ENCODE results near the gene ANKRD34C.

Gene ANKRD34C

GRCh38 chr15:79310985-79311900 is 28.7 kb downstream of the ANKRD34C start, which contains the start of gene TMED3 (continued):
- no peak for TF ChIP-seq KLF1 (tag by site-specific recombination; IDR thresholded peaks at IDR 0.05)
- 0 out of 2 replicates have a peak, but pooled peaks have one; percentile 66 for TF ChIP-seq ZSCAN5A (tag by site-specific recombination; IDR thresholded peaks at IDR 0.05)
- TF ChIP-seq HOXD13 (CRISPR knock-in tag; IDR thresholded peaks at IDR 0.05; ENCODE audit: borderline replicate concordance) = no peak
- no peak for TF ChIP-seq ZNF211 (tag by site-specific recombination; IDR thresholded peaks at IDR 0.05; ENCODE audit: low read depth)
- TF ChIP-seq REST (tag by site-specific recombination; IDR thresholded peaks at IDR 0.05) = no peak
- TF ChIP-seq SP2 (tag by site-specific recombination; IDR thresholded peaks at IDR 0.05) = peak; percentile 51
- no peak for TF ChIP-seq ZNF670 (tag by site-specific recombination; IDR thresholded peaks at IDR 0.05; ENCODE audit: low read depth)
- no peak for TF ChIP-seq MYNN (tag by site-specific recombination; IDR thresholded peaks at IDR 0.05; ENCODE audit: borderline replicate concordance)
- TF ChIP-seq ZNF544 (tag by site-specific recombination; IDR thresholded peaks at IDR 0.05) = no peak
- TF ChIP-seq SCRT2 (tag by site-specific recombination; IDR thresholded peaks at IDR 0.05) = no peak; the same call in none of the 2 replicates
- no peak for TF ChIP-seq ZNF184 (tag by site-specific recombination; IDR thresholded peaks at IDR 0.05)
- no peak for TF ChIP-seq ZNF555 (tag by site-specific recombination; conservative IDR thresholded peaks at IDR 0.05)
- TF ChIP-seq ZNF513 (tag by site-specific recombination; IDR thresholded peaks at IDR 0.05) = no peak
- TF ChIP-seq ZNF692 (tag by site-specific recombination; IDR thresholded peaks at IDR 0.05) = peak; percentile 85
- peak; percentile 85; the same call in 1 of the 2 replicates for TF ChIP-seq PRDM2 (tag by site-specific recombination; IDR thresholded peaks at IDR 0.05; ENCODE audit: borderline replicate concordance)
- no peak for TF ChIP-seq KLF7 (tag by site-specific recombination; IDR thresholded peaks at IDR 0.05; ENCODE audit: borderline replicate concordance)
- peak; percentile 88 for TF ChIP-seq ZNF76 (tag by site-specific recombination; IDR thresholded peaks at IDR 0.05; ENCODE audit: borderline replicate concordance, low read depth)
- TF ChIP-seq ZNF114 (tag by site-specific recombination; IDR thresholded peaks at IDR 0.05) = no peak
- TF ChIP-seq ZSCAN30 (tag by site-specific recombination; IDR thresholded peaks at IDR 0.05) = no peak
- no peak for TF ChIP-seq ZNF221 (tag by site-specific recombination; IDR thresholded peaks at IDR 0.05; ENCODE audit: borderline replicate concordance)
- no peak for TF ChIP-seq PRDM6 (tag by site-specific recombination; IDR thresholded peaks at IDR 0.05)
- TF ChIP-seq ZNF48 (tag by site-specific recombination; IDR thresholded peaks at IDR 0.05) = no peak
- TF ChIP-seq BCL11B (tag by site-specific recombination; IDR thresholded peaks at IDR 0.05; ENCODE audit: low read depth) = no peak
